ENCODE results near the gene NLRC5. TPM values are rescaled to one million over a fixed set of nuclear protein-coding genes. Genes with fewer than 3 reads are reported as not detected.

The NLRC5 gene
- total RNA-seq, 1 experiment from 2014 or later = 1.6 TPM

DNA sequence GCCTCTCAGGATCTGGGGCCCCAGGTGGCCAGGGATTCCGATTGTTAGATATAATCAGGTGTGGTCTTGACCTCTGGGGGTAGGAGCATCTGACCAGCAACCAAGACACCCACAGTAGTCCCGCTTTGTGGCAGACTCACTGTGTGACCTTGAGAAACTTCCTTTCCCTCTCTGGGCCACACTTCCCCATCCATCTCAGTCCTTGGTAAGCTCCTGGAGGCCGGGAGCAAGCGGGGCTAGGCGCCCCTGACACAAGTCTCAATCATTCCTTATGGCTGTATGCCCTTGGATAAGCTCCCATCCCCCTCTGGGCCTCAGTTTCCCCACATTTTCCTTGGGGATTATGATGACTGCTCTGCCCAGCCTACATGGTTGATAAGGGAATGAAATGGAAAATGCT lies 124.3 kb downstream of the NLRC5 start:
- peaks cover 14% of the 10 kb centered on the region for H3K4me1 Mint-ChIP-seq (ENCODE audit: low read depth, unreplicated experiment)
- H3K27me3 Mint-ChIP-seq (ENCODE audit: insufficient read depth, unreplicated experiment) = no peaks in the 10 kb centered on the region
- H3K4me1 ChIP-seq = peaks cover 12% of the 10 kb centered on the region
- H3K27ac Mint-ChIP-seq (ENCODE audit: unreplicated experiment) = no peak overlapping the region
- H3K27me3 ChIP-seq (replicated peaks; ENCODE audit: control insufficient read depth, insufficient read depth, low read length) = no peaks in the 10 kb centered on the region
- intact Hi-C loops (cut with micrococcal nuclease; ENCODE audit: unreplicated experiment) = no loop called here
- peaks cover 3% of the 10 kb centered on the region; the same call in 1 of the 2 replicates for H3K36me3 ChIP-seq (ENCODE audit: control insufficient read depth, insufficient read depth, low read length)
- TF ChIP-seq, protein P1, sequence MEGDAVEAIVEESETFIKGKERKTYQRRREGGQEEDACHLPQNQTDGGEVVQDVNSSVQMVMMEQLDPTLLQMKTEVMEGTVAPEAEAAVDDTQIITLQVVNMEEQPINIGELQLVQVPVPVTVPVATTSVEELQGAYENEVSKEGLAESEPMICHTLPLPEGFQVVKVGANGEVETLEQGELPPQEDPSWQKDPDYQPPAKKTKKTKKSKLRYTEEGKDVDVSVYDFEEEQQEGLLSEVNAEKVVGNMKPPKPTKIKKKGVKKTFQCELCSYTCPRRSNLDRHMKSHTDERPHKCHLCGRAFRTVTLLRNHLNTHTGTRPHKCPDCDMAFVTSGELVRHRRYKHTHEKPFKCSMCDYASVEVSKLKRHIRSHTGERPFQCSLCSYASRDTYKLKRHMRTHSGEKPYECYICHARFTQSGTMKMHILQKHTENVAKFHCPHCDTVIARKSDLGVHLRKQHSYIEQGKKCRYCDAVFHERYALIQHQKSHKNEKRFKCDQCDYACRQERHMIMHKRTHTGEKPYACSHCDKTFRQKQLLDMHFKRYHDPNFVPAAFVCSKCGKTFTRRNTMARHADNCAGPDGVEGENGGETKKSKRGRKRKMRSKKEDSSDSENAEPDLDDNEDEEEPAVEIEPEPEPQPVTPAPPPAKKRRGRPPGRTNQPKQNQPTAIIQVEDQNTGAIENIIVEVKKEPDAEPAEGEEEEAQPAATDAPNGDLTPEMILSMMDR (IDR thresholded peaks at IDR 0.05; ENCODE audit: insufficient read depth in 1 of 2, low read depth in 1 of 2, low read length in 1 of 2, severe bottlenecking in 1 of 2, unreplicated experiment in 1 of 2) = no peak
- no peaks in the 10 kb centered on the region for H3K9me3 ChIP-seq
- no peaks in the 10 kb centered on the region for H3K9me3 Mint-ChIP-seq (ENCODE audit: unreplicated experiment)
- CTCF ChIA-PET = no interaction called here
- DNase-seq = no peak
- POLR2A ChIA-PET = no interaction called here
- no peak overlapping the region for H3K4me3 Mint-ChIP-seq (ENCODE audit: unreplicated experiment)
- no TSS peak for BruUV-seq (replicated peaks)
- H3K4me3 ChIP-seq (ENCODE audit: low read depth, low read length) = no peak overlapping the region
- H3K36me3 Mint-ChIP-seq (ENCODE audit: insufficient read depth, unreplicated experiment) = no peaks in the 10 kb centered on the region

DNA sequence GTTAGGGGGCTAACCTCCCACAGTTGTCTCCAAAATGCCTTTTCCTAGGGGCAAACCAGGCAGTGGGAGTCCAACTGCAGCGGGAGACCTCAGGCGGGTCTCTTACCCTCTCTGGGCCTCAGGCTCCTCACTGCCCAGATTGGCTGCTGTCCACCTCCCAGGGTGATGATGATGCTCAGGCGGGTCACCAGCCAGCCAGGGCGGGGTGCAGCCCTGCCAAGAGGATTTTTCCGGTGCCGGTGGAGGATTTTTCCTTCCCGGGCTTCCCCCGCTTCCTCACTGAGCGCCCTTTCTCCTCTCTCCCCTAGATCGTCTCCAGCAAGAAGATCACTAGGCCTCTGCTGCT lies 125.8 kb downstream of the NLRC5 start:
- CTCF ChIA-PET = no interaction called here
- POLR2A ChIA-PET = interaction anchor here (0.6 to 0.7 kb wide), 2 partner anchors 23 to 71 kb away, joined by 4 to 6 read pairs; partner anchors contain the start of genes PSME3IP1 and RSPRY1

DNA sequence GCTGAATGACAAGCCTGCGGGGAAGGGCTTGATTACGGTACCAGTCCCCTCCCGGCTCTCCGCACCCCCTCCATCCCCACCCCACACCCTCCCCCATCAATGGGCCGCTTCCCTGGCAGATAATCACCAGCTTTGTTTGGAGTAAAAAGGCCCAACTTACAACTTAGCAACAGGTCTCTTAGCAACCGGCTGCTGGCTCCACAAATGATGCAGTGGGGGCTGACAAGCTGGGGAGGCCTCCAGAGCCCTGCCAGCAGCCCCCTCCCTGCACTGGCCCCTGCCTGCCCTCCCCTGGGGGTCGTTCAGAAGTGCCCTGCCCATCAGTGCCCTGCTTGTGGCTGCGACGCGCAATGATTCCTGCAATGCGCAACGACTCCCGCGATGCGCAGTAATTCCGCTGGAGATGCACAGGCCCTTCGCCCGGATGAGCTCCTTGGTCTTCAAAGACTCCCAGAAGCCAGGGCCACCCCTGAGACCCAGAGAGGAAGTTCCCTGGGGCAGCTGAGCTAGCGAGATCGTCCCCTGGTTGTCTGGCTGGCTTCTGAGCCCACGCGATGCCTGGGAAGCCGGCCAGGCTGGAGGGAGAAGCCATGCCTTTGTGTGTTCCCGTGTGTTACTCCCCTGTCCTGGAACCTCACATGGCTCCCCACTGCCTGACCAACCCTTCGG lies 126.3 kb downstream of the NLRC5 start:
- H3K4me3 Mint-ChIP-seq (ENCODE audit: unreplicated experiment) = no peak overlapping the region
- no TSS peak for BruUV-seq (replicated peaks)
- CTCF ChIA-PET = no interaction called here

More for the DNA sequence above, 125.8 kb downstream of the NLRC5 start:
- Histone ChIP-seq H3K36me3 (ENCODE audit: control insufficient read depth, insufficient read depth, low read length) (peaks cover 3% of the 10 kb centered on the region; the same call in 1 of the 2 replicates), H3K4me3 (ENCODE audit: low read depth, low read length) (no peak overlapping the region), H3K4me1 (no peaks in the 10 kb centered on the region; the same call in 1 of the 2 replicates), H3K27me3 (replicated peaks; ENCODE audit: control insufficient read depth, insufficient read depth, low read length) (no peaks in the 10 kb centered on the region), H3K9me3 (no peaks in the 10 kb centered on the region)
- H3K9me3 Mint-ChIP-seq (ENCODE audit: unreplicated experiment) = no peaks in the 10 kb centered on the region
- no peak overlapping the region for H3K27ac Mint-ChIP-seq (ENCODE audit: unreplicated experiment)
- no TSS peak for BruUV-seq (replicated peaks)
- TF ChIP-seq, protein P1 (IDR thresholded peaks at IDR 0.05; ENCODE audit: insufficient read depth in 1 of 2, low read depth in 1 of 2, low read length in 1 of 2, severe bottlenecking in 1 of 2, unreplicated experiment in 1 of 2) = no peak
- no peaks in the 10 kb centered on the region for H3K36me3 Mint-ChIP-seq (ENCODE audit: insufficient read depth, unreplicated experiment)
- intact Hi-C loops (cut with micrococcal nuclease; ENCODE audit: unreplicated experiment) = no loop called here
- no peak for DNase-seq
- no peak overlapping the region for H3K4me3 Mint-ChIP-seq (ENCODE audit: unreplicated experiment)
- no peaks in the 10 kb centered on the region for H3K27me3 Mint-ChIP-seq (ENCODE audit: insufficient read depth, unreplicated experiment)
- peaks cover 1% of the 10 kb centered on the region for H3K4me1 Mint-ChIP-seq (ENCODE audit: low read depth, unreplicated experiment)

More for the DNA sequence above, 126.3 kb downstream of the NLRC5 start:
- no peaks in the 10 kb centered on the region for H3K9me3 Mint-ChIP-seq (ENCODE audit: unreplicated experiment)
- Histone ChIP-seq H3K36me3 (ENCODE audit: control insufficient read depth, insufficient read depth, low read length) (peaks cover 3% of the 10 kb centered on the region; the same call in 1 of the 2 replicates), H3K27me3 (replicated peaks; ENCODE audit: control insufficient read depth, insufficient read depth, low read length) (no peaks in the 10 kb centered on the region), H3K4me1 (no peaks in the 10 kb centered on the region; the same call in 1 of the 2 replicates), H3K4me3 (ENCODE audit: low read depth, low read length) (no peak overlapping the region), H3K9me3 (no peaks in the 10 kb centered on the region)
- H3K27ac Mint-ChIP-seq (ENCODE audit: unreplicated experiment) = no peak overlapping the region
- no peak for DNase-seq
- TF ChIP-seq, protein P1 (IDR thresholded peaks at IDR 0.05; ENCODE audit: insufficient read depth in 1 of 2, low read depth in 1 of 2, low read length in 1 of 2, severe bottlenecking in 1 of 2, unreplicated experiment in 1 of 2) = no peak
- no peaks in the 10 kb centered on the region for H3K27me3 Mint-ChIP-seq (ENCODE audit: insufficient read depth, unreplicated experiment)
- H3K4me1 Mint-ChIP-seq (ENCODE audit: low read depth, unreplicated experiment) = no peaks in the 10 kb centered on the region
- POLR2A ChIA-PET = interaction anchor here (0.7 kb wide), 1 partner anchor 23 kb away, joined by 4 read pairs; no protein-coding TSS in a partner anchor
- no peaks in the 10 kb centered on the region for H3K36me3 Mint-ChIP-seq (ENCODE audit: insufficient read depth, unreplicated experiment)
- intact Hi-C loops (cut with micrococcal nuclease; ENCODE audit: unreplicated experiment) = no loop called here
